GM18909 (cell line): ENCODE measurements around the gene GTF3C2.
"Not testable (repeated sequence)": the region's sequence is repeated elsewhere in the genome, so short reads cannot be mapped to it uniquely, and the experiment has no call there.

Experiments used
- ATAC-seq: cut with Tn5 transposase; IDR thresholded peaks from one replicate; pipeline ENCODE4 v1.9.1; 2021; ENCODE audit warnings: mild to moderate bottlenecking; ENCODE audit not compliant: unreplicated experiment, poor library complexity

GTF3C2 gene

GRCh38 chr2:27372937-27373336 is 16.4 kb upstream of the GTF3C2 start:
- ATAC-seq = no peak

- ATAC-seq = peak; percentile 16
Measured at GRCh38 chr2:27370816-27371620, 14.5 kb upstream of the GTF3C2 start.

GRCh38 chr2:27370026-27370815 is 13.7 kb upstream of the GTF3C2 start, which contains the start of the genes EIF2B4 and SNX17:
Gene EIF2B4 (minus strand): TSS chr2:27370338. CDS start chr2:27370314, 24 bp downstream.
Gene SNX17 (plus strand): TSS chr2:27370616. CDS start chr2:27370744, 128 bp downstream.
- ATAC-seq = peak; percentile 92

- no peak for ATAC-seq
Measured at GRCh38 chr2:27369471-27370025, 13.0 kb upstream of the GTF3C2 start.

- no peak for ATAC-seq
Measured at GRCh38 chr2:27363933-27364332, 7.4 kb upstream of the GTF3C2 start.

- ATAC-seq = no peak
Measured at GRCh38 chr2:27362678-27363420, 6.3 kb upstream of the GTF3C2 start.

GRCh38 chr2:27356056-27356381 is 545 bp downstream of the GTF3C2 start:
- peak; percentile 36 for ATAC-seq

- ATAC-seq = no peak
Measured at GRCh38 chr2:27354597-27354927, 2.0 kb downstream of the GTF3C2 start.

- no peak for ATAC-seq
Measured at GRCh38 chr2:27353762-27354596, 2.6 kb downstream of the GTF3C2 start.

GRCh38 chr2:27353386-27353761 is 3.2 kb downstream of the GTF3C2 start:
- ATAC-seq = not testable (repeated sequence)

- no peak for ATAC-seq
Measured at GRCh38 chr2:27351802-27352598, 4.6 kb downstream of the GTF3C2 start.

GRCh38 chr2:27350106-27350693 is 6.4 kb downstream of the GTF3C2 start:
- ATAC-seq = no peak

- ATAC-seq = no peak
Measured at GRCh38 chr2:27347641-27348040, 8.9 kb downstream of the GTF3C2 start.

- no peak for ATAC-seq
Measured at GRCh38 chr2:27336173-27336572, 20.4 kb downstream of the GTF3C2 start.

- ATAC-seq = no peak
Measured at GRCh38 chr2:27335311-27335710, 21.3 kb downstream of the GTF3C2 start.

- ATAC-seq = no peak
Measured at GRCh38 chr2:27324720-27325119, 31.8 kb downstream of the GTF3C2 start.

- ATAC-seq = no peak
Measured at GRCh38 chr2:27323596-27324285, 32.8 kb downstream of the GTF3C2 start.
